GM04504 (cell line): ENCODE measurements around the gene CCDC6.
A peak's percentile ranks its signal among the peaks of the same experiment; 100 is the strongest.
"Not testable (repeated sequence)": the region's sequence is repeated elsewhere in the genome, so short reads cannot be mapped to it uniquely, and the experiment has no call there.

Source experiments
- DNase-seq: peaks from one replicate; pipeline ENCODE4 v3.0.0-alpha.2; 2012; ENCODE audit warnings: low read depth

The CCDC6 gene

GRCh38 chr10:59906417-59907202 lies at the start of gene CCDC6:
CCDC6 (minus strand) TSS chr10:59906556; CDS start chr10:59906424, 132 bp downstream.
- peak; percentile 81 for DNase-seq

GRCh38 chr10:59954296-59954695 lies 47.9 kb upstream of the CCDC6 start:
- no peak for DNase-seq

- not testable (repeated sequence) for DNase-seq
Observed at GRCh38 chr10:59953711-59954110, 47.4 kb upstream of the CCDC6 start.

- no peak for DNase-seq
Observed at GRCh38 chr10:59950105-59950504, 43.7 kb upstream of the CCDC6 start.

GRCh38 chr10:59949608-59950007 lies 43.3 kb upstream of the CCDC6 start:
- no peak for DNase-seq

- no peak for DNase-seq
Observed at GRCh38 chr10:59945991-59946390, 39.6 kb upstream of the CCDC6 start.

- no peak for DNase-seq
Observed at GRCh38 chr10:59945590-59945989, 39.2 kb upstream of the CCDC6 start.

- no peak for DNase-seq
Observed at GRCh38 chr10:59944339-59944935, 38.1 kb upstream of the CCDC6 start.

- no peak for DNase-seq
Observed at GRCh38 chr10:59942556-59942955, 36.2 kb upstream of the CCDC6 start.

GRCh38 chr10:59937720-59938119 lies 31.4 kb upstream of the CCDC6 start:
- DNase-seq = no peak

GRCh38 chr10:59934701-59935100 lies 28.3 kb upstream of the CCDC6 start:
- no peak for DNase-seq

- DNase-seq = not testable (repeated sequence)
Observed at GRCh38 chr10:59930788-59931521, 24.6 kb upstream of the CCDC6 start.

GRCh38 chr10:59926086-59926485 lies 19.7 kb upstream of the CCDC6 start:
- DNase-seq = no peak

GRCh38 chr10:59922907-59923306 lies 16.6 kb upstream of the CCDC6 start:
- DNase-seq = no peak

- no peak for DNase-seq
Observed at GRCh38 chr10:59917922-59918321, 11.6 kb upstream of the CCDC6 start.

GRCh38 chr10:59913547-59914237 lies 7.3 kb upstream of the CCDC6 start:
- DNase-seq = no peak

- no peak for DNase-seq
Observed at GRCh38 chr10:59910867-59911266, 4.5 kb upstream of the CCDC6 start.

- no peak for DNase-seq
Observed at GRCh38 chr10:59909815-59910214, 3.5 kb upstream of the CCDC6 start.

GRCh38 chr10:59908808-59909143 lies 2.4 kb upstream of the CCDC6 start:
- DNase-seq = no peak

- peak; percentile 53 for DNase-seq
Observed at GRCh38 chr10:59907918-59908807, 1.8 kb upstream of the CCDC6 start.

- DNase-seq = no peak
Observed at GRCh38 chr10:59907537-59907917, 1.2 kb upstream of the CCDC6 start.
